Neural cell (in vitro differentiated cells): Measurements from ENCODE around the gene CEACAM7.

ENCODE experiments used
- CTCF ChIP-seq: fragments of 450-650 bp; IDR thresholded peaks from 2 replicates; pipeline ENCODE4 v1.5.1; 2014; ENCODE audit warnings: antibody characterized with exemption, mild to moderate bottlenecking, moderate library complexity; ENCODE audit not compliant: poor library complexity, severe bottlenecking
- EP300 ChIP-seq: fragments of 450-650 bp; conservative IDR thresholded peaks from 2 replicates; pipeline ENCODE4 v1.6.1; 2014; ENCODE audit warnings: antibody characterized with exemption, mild to moderate bottlenecking, moderate library complexity; ENCODE audit not compliant: poor library complexity, severe bottlenecking
- EZH2 ChIP-seq: fragments of 200-600, 300-800 bp; shearing (Covaris generic), sonication (generic); IDR thresholded peaks from 2 replicates; pipeline ENCODE4 v1.6.1; 2014; ENCODE audit warnings: antibody characterized with exemption, low read length, borderline replicate concordance, mild to moderate bottlenecking; ENCODE audit not compliant: insufficient read depth, poor library complexity, severe bottlenecking
- MXI1 ChIP-seq: fragments of 450-650 bp; conservative IDR thresholded peaks from 2 replicates; pipeline ENCODE4 v1.6.1; 2014; ENCODE audit warnings: antibody characterized with exemption, mild to moderate bottlenecking; ENCODE audit not compliant: poor library complexity, severe bottlenecking
- POLR2AphosphoS5 ChIP-seq: IDR thresholded peaks from 2 replicates; pipeline ENCODE4 v1.6.1; 2012
- RAD21 ChIP-seq: fragments of 450-650 bp; conservative IDR thresholded peaks from 2 replicates; pipeline ENCODE4 v1.6.1; 2014; ENCODE audit warnings: antibody characterized with exemption, mild to moderate bottlenecking, moderate library complexity
- REST ChIP-seq: IDR thresholded peaks from 2 replicates; pipeline ENCODE4 v1.6.1; 2012; ENCODE audit warnings: borderline replicate concordance
- SMC3 ChIP-seq: fragments of 450-650 bp; conservative IDR thresholded peaks from 2 replicates; pipeline ENCODE4 v1.6.1; 2014; ENCODE audit warnings: antibody characterized with exemption, mild to moderate bottlenecking, moderate library complexity; ENCODE audit not compliant: poor library complexity
- TAF1 ChIP-seq: IDR thresholded peaks from 2 replicates; pipeline ENCODE4 v1.6.1; 2012; ENCODE audit warnings: low read depth

- TF ChIP-seq CTCF, result no peak
- TF ChIP-seq RAD21, result no peak
- no peak for TF ChIP-seq MXI1
- no peak for TF ChIP-seq EZH2
- TF ChIP-seq POLR2AphosphoS5, result no peak
- TF ChIP-seq TAF1, result no peak
- no peak for TF ChIP-seq EP300
- TF ChIP-seq REST, result no peak
- TF ChIP-seq SMC3, result no peak
These were observed 19.8 kb downstream of the CEACAM7 start for GRCh38 chr19:41668315-41668714.
